Thyroid gland (tissue), 4 donors: ENCODE measurements around the gene PAXX.

ENCODE experiments used
- CTCF ChIP-seq, 6 experiments: fragments of 200-600 bp in 3 of 6; fragments of 450-650 bp in 3 of 6; sonication (generic) in 3 of 6; IDR thresholded peaks; one replicate each; pipeline ENCODE4 v1.5.1; 2016 to 2019; ENCODE audit warnings: antibody characterized with exemption in 6 of 6, mild to moderate bottlenecking in 2 of 6, inconsistent platforms in 1 of 6, moderate library complexity in 1 of 6
- POLR2A ChIP-seq, 2 donors: fragments of 450-650 bp; IDR thresholded peaks; one replicate each; pipeline ENCODE4 v1.6.1; 2017; ENCODE audit warnings: antibody characterized with exemption in 2 of 2, mild to moderate bottlenecking in 2 of 2, moderate library complexity in 1 of 2

- TF ChIP-seq CTCF (IDR thresholded peaks at IDR 0.05) (no peak), POLR2A (IDR thresholded peaks at IDR 0.05) (no peak)
Observed at GRCh38 chr9:137030006-137030405, 37.8 kb downstream of the PAXX start.
